OCI-LY1 (cell line): ENCODE data around the gene NBEAL1.

Experiments
- EZH2 ChIP-seq: fragments of 200-600 bp; sonication (generic), shearing (Covaris generic); IDR thresholded peaks from 2 replicates; pipeline ENCODE4 v1.8.0; 2017; ENCODE audit warnings: borderline replicate concordance, mixed run types, mild to moderate bottlenecking, antibody characterized with exemption, low read length, moderate library complexity, mixed read lengths
- TF ChIP-seq, protein P1 (sequence below): fragments of 200-600 bp; sonication (generic), shearing (Covaris generic); IDR thresholded peaks from 2 replicates; pipeline ENCODE4 v1.5.1; 2017; ENCODE audit warnings: mild to moderate bottlenecking, antibody characterized with exemption, low read length, moderate library complexity, mixed read lengths

- TF ChIP-seq, protein P1, sequence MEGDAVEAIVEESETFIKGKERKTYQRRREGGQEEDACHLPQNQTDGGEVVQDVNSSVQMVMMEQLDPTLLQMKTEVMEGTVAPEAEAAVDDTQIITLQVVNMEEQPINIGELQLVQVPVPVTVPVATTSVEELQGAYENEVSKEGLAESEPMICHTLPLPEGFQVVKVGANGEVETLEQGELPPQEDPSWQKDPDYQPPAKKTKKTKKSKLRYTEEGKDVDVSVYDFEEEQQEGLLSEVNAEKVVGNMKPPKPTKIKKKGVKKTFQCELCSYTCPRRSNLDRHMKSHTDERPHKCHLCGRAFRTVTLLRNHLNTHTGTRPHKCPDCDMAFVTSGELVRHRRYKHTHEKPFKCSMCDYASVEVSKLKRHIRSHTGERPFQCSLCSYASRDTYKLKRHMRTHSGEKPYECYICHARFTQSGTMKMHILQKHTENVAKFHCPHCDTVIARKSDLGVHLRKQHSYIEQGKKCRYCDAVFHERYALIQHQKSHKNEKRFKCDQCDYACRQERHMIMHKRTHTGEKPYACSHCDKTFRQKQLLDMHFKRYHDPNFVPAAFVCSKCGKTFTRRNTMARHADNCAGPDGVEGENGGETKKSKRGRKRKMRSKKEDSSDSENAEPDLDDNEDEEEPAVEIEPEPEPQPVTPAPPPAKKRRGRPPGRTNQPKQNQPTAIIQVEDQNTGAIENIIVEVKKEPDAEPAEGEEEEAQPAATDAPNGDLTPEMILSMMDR = no peak
- no peak for TF ChIP-seq EZH2
These were observed 37.9 kb upstream of the NBEAL1 start for GRCh38 chr2:202976809-202977208.
